ENCODE measurements around the gene IL32. TPM values are rescaled to one million over a fixed set of nuclear protein-coding genes. Genes with fewer than 3 reads are reported as not detected.
"Not testable (repeated sequence)": the region's sequence is repeated elsewhere in the genome, so short reads cannot be mapped to it uniquely, and the experiment has no call there.

IL32 gene
- polyA plus RNA-seq, 1 donor from 2014 or later, result 59.8 TPM

DNA sequence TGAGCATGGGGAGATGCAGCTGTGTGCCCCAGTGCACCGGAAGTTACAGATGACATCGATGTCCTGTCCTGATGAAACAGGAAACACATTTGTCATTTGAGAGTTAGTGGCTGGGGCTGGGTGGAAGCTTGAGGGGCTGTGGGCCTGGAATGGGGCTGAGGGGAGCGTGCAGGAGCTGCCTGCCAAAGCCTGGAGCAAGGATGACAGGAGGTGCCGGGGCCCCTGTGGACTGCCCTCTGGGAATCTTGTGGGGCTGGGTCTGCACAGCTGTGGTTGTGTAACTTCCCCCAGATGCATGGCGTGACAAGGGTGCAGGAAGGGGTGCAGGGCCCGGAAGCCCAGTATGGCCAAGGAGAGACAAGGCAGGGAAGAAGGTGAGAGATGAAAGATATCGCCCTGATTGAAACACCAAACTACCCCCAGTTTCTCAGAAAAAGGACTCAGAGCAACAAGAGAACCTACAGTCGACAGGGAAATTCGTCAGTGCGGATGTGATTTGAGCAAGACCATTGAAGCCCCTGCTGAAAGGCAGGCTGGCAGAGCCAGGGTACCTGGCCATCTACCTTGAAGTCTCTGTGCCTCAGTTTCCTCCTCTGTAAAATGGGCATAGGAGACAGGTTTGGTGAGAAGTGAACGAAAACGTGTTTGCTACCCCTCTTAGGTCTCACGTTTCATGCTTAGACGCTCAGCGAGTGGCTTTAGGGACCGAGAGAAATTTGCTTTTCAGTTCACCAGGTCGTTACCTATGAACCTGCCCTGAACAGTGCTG lies 10.3 kb upstream of the IL32 start:
- Mint-ChIP-seq H3K36me3 (no peaks in the 10 kb centered on the region), H3K27ac (peak overlapping the region in 1 of 3 donors; percentile 53), H3K9me3 (no peaks in the 10 kb centered on the region), H3K27me3 (peaks cover 2% of the 10 kb centered on the region), H3K4me3 (peak overlapping the region in 3 of 4 donors; percentile 34 to 49 (median 39)), H3K4me1 (peaks cover 14 to 15% (median 14%) of the 10 kb centered on the region in 3 donors)

GRCh38 chr16:3055734-3056115 lies 9.7 kb upstream of the IL32 start:
- not testable (repeated sequence) for H3K27me3 Mint-ChIP-seq, H3K9me3 Mint-ChIP-seq, H3K36me3 Mint-ChIP-seq
- peak overlapping the region in 1 of 4 donors; percentile 49 for H3K4me3 Mint-ChIP-seq
- H3K27ac Mint-ChIP-seq, result peak overlapping the region in 1 of 3 donors; percentile 53
- H3K4me1 Mint-ChIP-seq, result peaks cover 14 to 15% (median 14%) of the 10 kb centered on the region in 3 donors

- Mint-ChIP-seq H3K27me3 (peaks cover 2% of the 10 kb centered on the region), H3K4me1 (peaks cover 14 to 15% (median 14%) of the 10 kb centered on the region in 3 donors), H3K4me3 (peak overlapping the region in 1 of 4 donors; percentile 35), H3K27ac (no peak overlapping the region), H3K9me3 (no peaks in the 10 kb centered on the region), H3K36me3 (no peaks in the 10 kb centered on the region)
Measured at GRCh38 chr16:3056336-3057180, 8.9 kb upstream of the IL32 start.

DNA sequence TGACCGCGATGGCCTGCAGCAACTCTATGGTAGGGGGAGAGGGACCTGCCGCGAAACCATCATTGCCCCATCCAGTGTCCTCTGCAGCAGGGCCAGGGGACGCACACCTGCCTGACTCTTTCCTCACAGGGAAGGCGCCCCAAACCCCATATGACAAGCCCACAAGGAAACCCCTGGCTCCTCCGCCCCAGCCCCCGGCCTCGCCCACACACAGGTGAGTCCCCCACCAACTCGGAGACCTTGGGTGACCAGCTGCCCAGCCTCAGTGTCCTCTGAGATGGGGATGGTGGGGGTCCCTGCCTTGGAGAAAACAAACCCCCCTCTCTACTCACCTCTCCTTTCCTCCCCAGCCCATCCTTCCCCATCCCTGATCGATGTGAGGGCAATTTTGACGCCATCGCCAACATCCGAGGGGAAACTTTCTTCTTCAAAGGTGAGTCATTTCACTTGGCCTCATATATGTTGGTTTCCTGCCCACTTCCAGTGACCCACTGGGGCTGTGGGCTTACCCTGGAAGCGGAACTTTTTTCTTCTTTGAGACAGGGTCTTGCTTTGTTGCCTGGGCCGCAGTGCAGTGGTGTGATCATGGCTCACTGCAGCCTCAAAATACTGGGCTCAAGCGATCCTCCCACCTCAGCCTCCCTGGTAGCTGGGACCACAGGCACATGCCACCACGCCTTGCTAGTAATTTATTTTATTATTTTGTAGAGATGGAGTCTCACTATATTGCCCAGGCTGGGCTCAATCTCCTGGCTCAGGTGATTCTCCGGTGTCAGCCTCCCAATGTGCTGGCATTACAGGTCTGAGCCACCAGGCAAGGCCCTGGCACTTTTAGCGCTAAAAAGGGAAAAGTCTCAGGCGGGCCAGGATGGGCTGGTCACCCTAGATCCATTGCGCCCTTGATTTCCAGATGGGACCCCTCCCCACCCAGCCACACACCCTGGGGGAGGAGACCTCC lies 8.0 kb upstream of the IL32 start:
- Mint-ChIP-seq H3K4me1 (peaks cover 9 to 15% (median 14%) of the 10 kb centered on the region in 3 donors), H3K27me3 (peaks cover 2% of the 10 kb centered on the region), H3K36me3 (no peaks in the 10 kb centered on the region), H3K4me3 (peak overlapping the region; percentile 35 to 81 (median 56)), H3K9me3 (no peaks in the 10 kb centered on the region), H3K27ac (no peak overlapping the region)

DNA sequence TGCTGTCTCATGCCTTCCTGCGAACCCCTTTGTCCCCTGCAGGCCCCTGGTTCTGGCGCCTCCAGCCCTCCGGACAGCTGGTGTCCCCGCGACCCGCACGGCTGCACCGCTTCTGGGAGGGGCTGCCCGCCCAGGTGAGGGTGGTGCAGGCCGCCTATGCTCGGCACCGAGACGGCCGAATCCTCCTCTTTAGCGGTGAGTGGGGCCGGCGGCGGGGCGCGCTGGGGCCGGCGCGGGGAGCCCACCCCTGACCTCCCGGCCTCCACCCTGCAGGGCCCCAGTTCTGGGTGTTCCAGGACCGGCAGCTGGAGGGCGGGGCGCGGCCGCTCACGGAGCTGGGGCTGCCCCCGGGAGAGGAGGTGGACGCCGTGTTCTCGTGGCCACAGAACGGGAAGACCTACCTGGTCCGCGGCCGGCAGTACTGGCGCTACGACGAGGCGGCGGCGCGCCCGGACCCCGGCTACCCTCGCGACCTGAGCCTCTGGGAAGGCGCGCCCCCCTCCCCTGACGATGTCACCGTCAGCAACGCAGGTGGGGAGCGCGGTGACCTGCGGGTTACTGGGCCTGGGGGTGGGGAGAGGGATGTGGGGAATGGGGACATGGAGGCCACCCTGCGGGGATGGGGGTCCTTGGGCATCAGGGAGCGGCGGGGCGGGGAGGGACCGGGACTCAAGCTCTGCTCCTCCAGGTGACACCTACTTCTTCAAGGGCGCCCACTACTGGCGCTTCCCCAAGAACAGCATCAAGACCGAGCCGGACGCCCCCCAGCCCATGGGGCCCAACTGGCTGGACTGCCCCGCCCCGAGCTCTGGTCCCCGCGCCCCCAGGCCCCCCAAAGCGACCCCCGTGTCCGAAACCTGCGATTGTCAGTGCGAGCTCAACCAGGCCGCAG lies 7.1 kb upstream of the IL32 start:
- Mint-ChIP-seq H3K36me3 (no peaks in the 10 kb centered on the region), H3K27ac (no peak overlapping the region), H3K9me3 (no peaks in the 10 kb centered on the region), H3K4me1 (peaks cover 9 to 15% (median 14%) of the 10 kb centered on the region in 3 donors), H3K4me3 (peak overlapping the region; percentile 65 to 95 (median 86)), H3K27me3 (peaks cover 2% of the 10 kb centered on the region)

GRCh38 chr16:3059041-3059722 lies 6.3 kb upstream of the IL32 start:
- Mint-ChIP-seq H3K36me3 (no peaks in the 10 kb centered on the region), H3K4me1 (peaks cover 9 to 11% (median 10%) of the 10 kb centered on the region in 3 donors)

GRCh38 chr16:3059723-3060242 lies 5.7 kb upstream of the IL32 start:
- Mint-ChIP-seq H3K4me1 (peaks cover 7 to 8% (median 8%) of the 10 kb centered on the region in 3 donors), H3K27ac (peak overlapping the region; percentile 35 to 88 (median 63)), H3K4me3 (peak overlapping the region; percentile 69 to 94 (median 82))

More at GRCh38 chr16:3059041-3059722, 6.3 kb upstream of the IL32 start:
- Mint-ChIP-seq H3K27ac (peak overlapping the region in 2 of 3 donors; percentile 35 to 88), H3K27me3 (peaks cover 2% of the 10 kb centered on the region), H3K9me3 (no peaks in the 10 kb centered on the region), H3K4me3 (peak overlapping the region; percentile 69 to 95 (median 88))

GRCh38 chr16:3060339-3061127 lies 4.9 kb upstream of the IL32 start:
- no peaks in the 10 kb centered on the region for H3K9me3 Mint-ChIP-seq
- H3K4me1 Mint-ChIP-seq, result peaks cover 0 to 3% (median under 1%) of the 10 kb centered on the region in 3 donors
- peak overlapping the region in 1 of 3 donors; percentile 35 for H3K27ac Mint-ChIP-seq
- H3K27me3 Mint-ChIP-seq, result peaks cover 2% of the 10 kb centered on the region
- H3K4me3 Mint-ChIP-seq, result peak overlapping the region; percentile 8 to 94 (median 76)
- H3K36me3 Mint-ChIP-seq, result no peaks in the 10 kb centered on the region

More at GRCh38 chr16:3059723-3060242, 5.7 kb upstream of the IL32 start:
- Mint-ChIP-seq H3K27me3 (peaks cover 2% of the 10 kb centered on the region), H3K9me3 (no peaks in the 10 kb centered on the region), H3K36me3 (no peaks in the 10 kb centered on the region)

- H3K4me3 Mint-ChIP-seq, result peak overlapping the region in 1 of 4 donors; percentile 57
- no peaks in the 10 kb centered on the region for H3K9me3 Mint-ChIP-seq
- no peaks in the 10 kb centered on the region for H3K36me3 Mint-ChIP-seq
- H3K27ac Mint-ChIP-seq, result no peak overlapping the region
- peaks cover 2% of the 10 kb centered on the region for H3K27me3 Mint-ChIP-seq
- peaks cover 0 to 6% (median 3%) of the 10 kb centered on the region in 3 donors for H3K4me1 Mint-ChIP-seq
Measured at GRCh38 chr16:3062553-3062952, 2.9 kb upstream of the IL32 start.

GRCh38 chr16:3063625-3064386 lies 1.6 kb upstream of the IL32 start:
- Mint-ChIP-seq H3K27me3 (peaks cover 2% of the 10 kb centered on the region), H3K4me1 (peaks cover 0 to 6% (median 1%) of the 10 kb centered on the region in 3 donors), H3K27ac (no peak overlapping the region), H3K4me3 (no peak overlapping the region), H3K9me3 (no peaks in the 10 kb centered on the region), H3K36me3 (no peaks in the 10 kb centered on the region)

DNA sequence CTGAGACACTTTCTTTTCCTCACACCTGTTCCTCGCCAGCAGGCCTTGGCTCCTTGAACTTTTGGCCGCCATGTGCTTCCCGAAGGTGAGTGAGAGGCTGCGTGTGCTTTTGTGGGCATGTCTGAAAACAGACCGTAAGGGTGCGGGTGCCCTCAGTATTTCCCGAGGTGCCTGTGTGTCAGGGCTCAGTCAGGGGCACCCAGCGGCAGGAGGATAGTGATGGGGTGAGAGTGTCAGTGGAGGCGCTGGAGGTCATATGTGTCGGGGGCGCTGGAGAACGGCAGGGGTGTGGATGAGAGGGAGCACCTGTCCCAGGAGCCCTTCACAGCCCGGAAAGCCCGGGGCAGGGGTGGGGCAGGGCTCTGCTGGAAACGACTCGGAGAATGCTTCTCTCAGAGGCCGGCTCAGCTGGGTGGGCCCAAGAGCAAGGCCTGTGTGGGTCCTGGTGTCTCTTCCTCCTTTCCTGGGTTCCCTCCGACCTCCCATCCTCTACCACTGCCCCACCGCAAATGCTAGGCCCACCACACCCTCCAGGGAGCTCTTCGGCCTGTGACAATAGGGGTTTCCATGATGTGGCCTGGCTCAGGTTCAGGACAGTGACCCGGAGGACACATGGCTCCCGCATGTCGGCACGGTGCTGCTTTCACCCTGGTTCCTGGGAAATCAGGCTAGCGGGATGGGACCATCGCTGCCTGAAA lies 451 bp downstream of the IL32 start:
- Mint-ChIP-seq H3K27me3 (no peaks in the 10 kb centered on the region), H3K4me1 (peaks cover 0 to 6% (median 1%) of the 10 kb centered on the region in 3 donors), H3K4me3 (peak overlapping the region; percentile 35 to 92 (median 78)), H3K9me3 (no peaks in the 10 kb centered on the region), H3K36me3 (no peaks in the 10 kb centered on the region), H3K27ac (peak overlapping the region in 1 of 3 donors; percentile 18)

All from IgD-negative memory B cell (primary cell).